Stimulated activated naive CD8-positive, alpha-beta T cell treated with anti-CD3 and anti-CD28 coated beads, Interleukin-15, Interleukin-2, amounts not matched to agents 100 U/mL and 50 U/mL, for 24 hours (primary cell): ENCODE measurements around the gene SYNE1.
"Not testable (repeated sequence)": the region's sequence is repeated elsewhere in the genome, so short reads cannot be mapped to it uniquely, and the experiment has no call there.

Source experiments
- ATAC-seq: fragments of 150-1000 bp; cut with Tn5 transposase; one replicate; pipeline ENCODE4 v1.10.0; 2021
- DNase-seq: peaks from one replicate; pipeline ENCODE4 v3.0.0; 2021

SYNE1 gene

DNA sequence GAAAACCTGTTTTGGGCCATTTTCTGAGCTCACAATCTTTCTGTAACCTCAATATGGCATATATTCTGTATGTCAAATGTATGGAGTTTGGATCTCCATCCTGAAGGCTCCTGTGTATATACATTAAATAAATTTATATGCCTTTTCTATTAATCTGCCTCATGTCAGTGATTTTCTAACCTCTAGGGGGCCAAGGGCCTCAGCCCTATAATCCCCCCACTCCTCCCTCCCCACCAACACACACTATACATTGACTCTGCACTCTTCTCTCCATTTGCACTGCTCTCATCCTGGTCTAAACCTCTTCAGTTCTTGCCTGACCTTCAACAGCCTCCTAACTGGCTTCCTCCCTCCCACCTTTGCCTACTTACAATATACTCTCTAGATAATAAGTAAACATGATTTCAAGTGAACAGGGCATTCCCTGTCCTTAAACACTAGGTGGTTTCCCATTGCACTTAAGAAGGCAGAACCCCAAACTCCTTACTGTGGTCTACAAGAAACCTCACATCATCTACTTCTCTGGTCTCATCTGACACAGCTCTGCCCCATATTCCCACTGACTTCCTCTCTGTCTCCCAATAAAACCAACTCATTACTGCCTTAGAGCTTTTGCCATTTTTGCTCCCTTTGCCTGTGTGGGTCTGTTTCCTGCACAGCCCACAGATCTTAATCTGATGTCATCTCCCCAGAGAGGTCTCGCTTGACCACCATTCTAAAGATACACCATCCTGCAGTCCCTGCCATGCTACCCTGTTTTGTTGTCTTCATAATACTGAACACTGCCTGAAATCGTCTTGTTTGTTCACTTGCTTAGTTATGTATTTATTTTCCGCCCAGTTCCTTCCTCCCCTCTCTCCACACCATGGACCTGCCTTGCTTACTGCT, 213.7 kb downstream of the SYNE1 start:
- DNase-seq (no peak), ATAC-seq (no peak)

DNA sequence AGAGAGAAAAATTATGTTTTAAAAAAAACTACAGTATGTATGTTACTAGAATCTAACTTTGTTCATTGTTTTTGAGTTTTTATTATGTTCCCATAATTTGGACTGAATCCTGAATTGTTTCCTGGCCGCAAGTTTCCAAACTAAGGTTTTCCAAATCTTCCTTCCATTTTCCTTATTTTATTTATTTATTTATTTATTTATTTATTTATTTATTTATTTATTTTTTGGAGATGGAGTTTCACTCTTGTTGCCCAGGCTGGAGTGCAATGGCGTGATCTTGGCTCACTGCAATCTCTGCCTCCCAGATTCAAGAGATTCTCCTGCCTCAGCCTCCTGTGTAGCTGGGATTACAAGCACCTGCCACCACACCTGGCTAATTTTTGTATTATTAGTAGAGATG, 215.7 kb downstream of the SYNE1 start:
- ATAC-seq, DNase-seq: not testable (repeated sequence)

DNA sequence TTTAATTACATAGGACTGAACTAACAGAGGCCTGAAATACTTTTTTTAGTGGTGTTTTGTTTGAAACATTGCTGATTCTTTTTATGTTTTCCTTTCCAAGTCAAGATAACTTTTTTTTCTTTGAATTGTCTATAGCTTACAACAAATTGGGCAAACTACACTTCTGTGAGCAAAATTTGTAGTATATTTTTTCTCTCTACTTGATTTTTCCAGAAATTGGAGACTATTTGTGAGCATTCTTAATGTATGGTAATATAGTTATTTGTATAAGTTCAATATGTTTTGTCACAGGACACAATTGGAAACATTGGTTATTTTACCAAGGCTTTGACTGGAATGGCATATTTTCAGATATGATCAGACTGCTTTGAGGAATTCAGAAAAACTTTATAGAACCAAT, 216.5 kb downstream of the SYNE1 start:
- no peak for DNase-seq
- ATAC-seq: no peak

DNA sequence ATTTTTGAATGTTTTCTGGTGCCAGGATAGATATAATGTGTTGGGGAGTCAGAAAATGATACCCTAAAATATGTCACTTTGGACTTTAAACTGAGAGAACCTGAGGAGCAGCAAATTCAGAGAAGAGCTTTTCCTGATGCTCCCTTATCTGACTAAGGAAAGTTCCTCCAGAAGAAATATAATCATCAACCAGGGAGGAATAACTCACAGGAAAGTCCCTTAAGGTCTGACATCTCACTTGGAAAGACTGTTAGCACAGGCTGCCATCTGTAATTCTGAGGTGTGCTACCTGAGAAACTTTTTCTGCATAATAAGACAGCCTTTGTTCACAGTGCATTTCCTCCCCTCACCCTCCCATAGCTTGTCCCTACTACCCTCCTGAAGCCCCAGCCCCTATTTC, 218.6 kb downstream of the SYNE1 start:
- ATAC-seq (no peak), DNase-seq (no peak)

DNA sequence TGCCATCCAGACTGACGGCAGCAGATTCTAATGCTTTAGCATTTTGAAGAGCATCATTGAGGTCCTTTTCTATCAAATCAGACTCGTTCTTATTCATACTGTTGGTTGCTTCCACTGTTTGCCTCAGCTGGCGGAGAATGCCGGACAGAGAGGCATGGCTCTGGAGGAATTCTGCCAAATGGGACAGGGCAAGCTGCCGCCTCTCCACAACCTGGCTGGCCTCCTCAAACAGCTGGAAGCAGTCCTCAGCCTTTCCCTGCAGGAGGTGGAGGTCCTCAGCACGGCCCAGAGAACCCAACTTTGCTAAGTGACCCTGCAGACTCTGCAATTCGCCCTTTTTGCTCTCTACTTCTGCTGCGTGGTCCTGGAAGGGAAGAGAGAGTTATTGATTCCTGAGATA, 220.5 kb downstream of the SYNE1 start:
- DNase-seq: no peak
- ATAC-seq: no peak

DNA sequence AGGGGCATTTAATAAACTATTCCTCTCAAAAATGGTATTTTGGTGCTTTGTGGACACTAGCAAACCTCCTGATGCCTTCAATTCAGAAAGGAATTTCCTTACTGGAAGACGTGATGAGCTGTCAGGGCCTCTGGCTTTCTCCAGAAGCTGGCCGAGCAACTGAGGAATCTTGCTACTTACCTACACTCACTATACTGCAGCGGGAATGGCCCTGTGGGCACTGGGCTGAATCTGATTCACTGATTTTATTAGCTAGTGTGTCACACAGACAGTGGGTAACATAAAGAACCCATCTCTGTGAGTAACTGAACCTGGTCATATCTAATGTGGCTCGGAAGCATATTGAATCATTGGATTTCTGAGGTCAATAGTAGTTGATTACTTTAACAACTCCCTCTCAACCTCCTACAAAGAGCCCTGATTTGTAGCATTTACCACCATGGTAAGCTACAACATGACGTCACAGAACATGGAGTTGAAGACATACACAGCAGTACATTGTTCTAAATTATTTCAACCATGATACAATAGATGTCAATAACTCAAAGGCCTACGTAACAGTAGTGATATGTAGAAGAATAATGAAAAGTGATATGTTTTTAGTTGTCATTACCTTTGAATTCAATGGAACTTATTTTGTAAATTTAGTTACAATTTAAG, 232.1 kb downstream of the SYNE1 start:
- ATAC-seq (no peak), DNase-seq (no peak)

DNA sequence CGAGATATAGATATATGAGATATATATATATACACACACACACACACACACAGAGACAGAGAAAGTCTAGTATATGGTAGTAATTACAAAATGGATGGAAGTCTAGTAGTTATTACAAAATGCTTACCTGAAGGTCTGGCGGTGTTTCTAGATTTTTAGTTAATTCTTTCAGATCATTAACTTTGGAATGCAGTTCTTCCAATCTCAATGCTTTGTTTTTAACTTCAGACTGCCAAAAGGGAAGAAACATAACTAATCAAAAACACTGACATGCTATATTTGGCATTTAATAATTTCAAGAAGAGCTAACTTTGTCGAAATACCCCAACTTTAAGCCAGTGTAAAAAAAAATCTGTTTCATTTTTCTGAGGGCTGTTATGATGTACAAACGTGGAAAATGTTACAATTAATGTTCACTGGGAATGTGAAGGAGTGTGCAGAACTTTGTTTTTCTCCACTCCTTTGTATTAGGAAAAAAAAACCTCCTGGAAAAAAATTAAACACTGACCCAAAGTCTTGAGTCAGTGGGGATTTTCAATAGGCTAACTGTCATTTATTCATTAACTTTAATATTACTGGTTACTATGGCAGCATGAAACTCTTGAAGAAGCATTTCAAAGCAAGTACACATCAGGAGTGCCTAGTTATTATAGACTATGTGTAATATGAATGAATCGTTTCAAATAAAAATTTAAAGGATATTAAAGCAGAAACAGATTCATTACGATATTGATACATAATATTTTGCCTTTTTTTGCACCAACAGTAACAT, 232.9 kb downstream of the SYNE1 start:
- ATAC-seq: no peak
- DNase-seq: no peak

DNA sequence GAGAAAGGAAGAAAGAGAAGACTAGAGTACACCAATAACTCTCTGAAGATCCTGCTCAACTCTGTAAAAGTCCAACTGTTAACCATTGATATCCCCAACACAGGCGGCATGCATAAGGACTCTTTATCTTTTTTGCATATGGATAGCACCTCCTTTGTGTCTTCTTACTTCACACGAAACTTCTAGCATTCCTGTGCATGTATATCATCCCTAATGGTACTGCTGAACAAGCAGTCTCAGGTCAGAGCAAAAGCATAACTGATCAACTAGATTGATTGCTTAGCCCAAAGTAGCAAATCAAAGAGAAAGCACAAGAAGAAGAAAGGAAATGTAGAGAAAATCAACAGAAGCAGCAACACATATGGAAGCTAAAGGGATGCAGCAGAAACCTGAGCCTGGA, 234.4 kb downstream of the SYNE1 start:
- DNase-seq: no peak
- ATAC-seq: no peak

DNA sequence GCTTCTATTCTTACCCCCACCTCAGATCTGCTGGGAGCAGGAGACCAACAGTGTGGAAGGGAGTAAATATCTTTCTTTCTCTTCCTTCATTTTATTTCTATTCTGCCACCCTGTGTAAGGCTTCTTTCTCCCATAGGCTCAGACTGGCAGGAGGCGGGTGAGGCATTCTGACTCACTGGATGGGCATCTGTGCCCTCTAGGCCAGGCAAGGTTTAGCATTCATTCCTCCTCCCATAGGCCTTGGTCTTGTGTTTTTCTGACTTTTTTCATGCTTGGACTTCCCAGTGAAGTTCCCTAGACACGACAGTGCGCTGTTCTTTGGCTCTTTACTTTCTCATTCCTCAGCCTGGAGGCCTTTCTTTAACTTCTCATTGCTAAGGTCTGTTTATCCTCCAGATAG, 235.2 kb downstream of the SYNE1 start:
- DNase-seq (no peak), ATAC-seq (no peak)

DNA sequence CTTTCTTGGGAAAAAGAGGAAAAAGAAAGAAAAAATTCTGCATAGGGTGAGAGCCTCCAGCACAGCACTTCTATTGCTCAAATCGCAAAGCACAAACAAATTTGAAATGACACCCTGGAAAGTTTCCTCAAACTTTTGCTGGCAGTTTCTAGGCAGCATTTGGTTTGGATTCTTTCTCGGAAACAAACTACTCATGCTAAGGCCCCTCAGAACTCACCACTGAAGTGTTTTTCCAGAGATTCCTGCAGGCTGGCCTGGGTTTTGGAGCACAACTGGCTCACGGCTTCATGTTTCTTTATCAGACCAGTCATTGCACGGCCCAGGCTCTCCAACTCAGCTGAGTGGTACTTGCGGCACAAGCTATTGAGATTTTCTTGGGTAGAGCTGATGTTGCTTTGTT, 237.8 kb downstream of the SYNE1 start:
- no peak for ATAC-seq
- DNase-seq: no peak

DNA sequence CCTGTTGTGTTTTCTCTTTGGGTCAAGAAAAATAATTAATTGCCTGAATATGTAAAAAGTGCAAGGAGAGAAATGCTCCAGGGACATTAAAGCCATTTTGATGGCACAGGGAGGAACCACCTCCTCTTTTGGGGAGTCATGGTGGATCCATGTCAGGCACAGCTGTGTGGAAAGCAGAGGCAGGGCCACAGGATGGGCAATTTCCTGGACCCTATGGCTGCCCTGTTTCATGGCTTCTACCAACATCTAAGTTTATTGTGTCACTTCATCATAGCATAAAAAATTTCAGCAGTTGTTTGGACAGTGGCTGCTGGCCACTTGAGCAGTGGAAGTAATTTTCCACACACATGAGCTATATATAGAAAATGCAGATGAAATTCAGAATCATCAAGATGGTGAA, 238.2 kb downstream of the SYNE1 start:
- ATAC-seq (no peak), DNase-seq (no peak)

DNA sequence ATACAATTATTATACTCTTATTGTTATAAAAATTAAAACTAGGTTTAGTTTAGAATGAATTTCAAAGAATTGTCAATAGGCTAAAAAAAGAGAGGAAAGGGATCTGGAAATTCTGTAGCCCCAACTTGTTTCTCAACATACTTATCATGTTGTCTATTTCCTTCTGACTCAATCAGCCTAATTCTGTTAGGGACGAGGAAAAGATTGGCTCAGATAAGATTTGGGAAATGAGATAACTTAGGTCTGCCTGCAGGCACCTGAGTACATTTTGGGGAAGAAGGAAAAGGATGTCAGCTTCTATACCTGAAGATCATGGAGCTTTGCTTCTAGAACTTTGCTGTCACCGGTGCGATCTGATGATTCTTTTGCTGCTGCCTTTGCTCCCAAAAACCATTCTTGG, 238.8 kb downstream of the SYNE1 start:
- DNase-seq: no peak
- ATAC-seq: no peak

DNA sequence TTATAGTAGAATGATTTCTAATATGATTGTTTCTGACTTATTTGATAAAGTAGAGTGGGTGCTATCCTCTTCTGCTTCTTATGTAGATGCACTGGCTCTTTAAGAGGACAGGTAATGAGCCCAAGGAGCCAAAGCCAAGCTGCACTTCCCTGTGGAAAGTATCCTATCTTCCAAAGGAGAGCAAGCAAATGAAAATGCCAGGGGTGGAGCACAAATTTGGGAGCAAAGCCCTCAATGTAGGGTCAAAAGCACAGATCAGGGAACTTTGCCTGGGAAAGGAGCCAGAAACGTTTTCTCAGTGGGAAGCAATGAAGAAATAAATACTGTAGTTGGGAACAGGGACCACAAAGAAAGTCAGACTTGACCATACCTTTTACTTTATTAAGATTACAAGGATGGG, 242.9 kb downstream of the SYNE1 start:
- no peak for DNase-seq
- ATAC-seq: no peak

DNA sequence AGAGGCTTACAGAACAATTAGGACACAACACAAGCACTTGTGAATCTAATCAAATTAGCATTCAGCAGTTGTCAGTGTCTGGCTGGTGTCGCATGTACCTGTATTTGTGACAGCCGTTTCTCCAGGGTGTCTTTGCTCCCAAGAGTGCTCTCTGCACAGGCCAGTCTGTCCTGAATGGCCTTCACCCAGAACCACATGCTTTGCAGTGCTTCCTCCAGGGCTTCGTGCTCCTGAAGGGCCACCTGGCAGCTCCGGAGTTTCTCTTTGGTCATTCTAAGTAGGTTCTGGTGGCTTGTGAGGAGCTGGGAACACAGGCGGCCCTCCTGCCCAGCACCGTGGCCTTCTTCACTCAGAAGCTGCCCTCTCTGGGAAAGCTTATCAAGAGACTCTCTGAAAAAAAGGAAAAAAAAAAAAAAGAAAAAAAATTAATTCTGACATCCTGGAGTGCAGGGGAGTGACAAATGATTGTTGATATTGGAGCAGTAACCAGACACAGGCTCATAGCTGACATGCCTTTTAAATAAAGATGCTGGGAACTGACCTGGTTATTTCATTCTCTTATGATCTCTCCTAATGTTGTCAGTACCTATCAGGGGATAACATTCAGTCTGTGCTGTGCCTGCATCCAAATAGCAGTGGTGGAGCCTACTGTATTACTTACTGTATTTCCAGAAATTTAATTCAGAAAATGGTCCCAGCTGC, 245.8 kb downstream of the SYNE1 start:
- ATAC-seq (no peak), DNase-seq (no peak)

DNA sequence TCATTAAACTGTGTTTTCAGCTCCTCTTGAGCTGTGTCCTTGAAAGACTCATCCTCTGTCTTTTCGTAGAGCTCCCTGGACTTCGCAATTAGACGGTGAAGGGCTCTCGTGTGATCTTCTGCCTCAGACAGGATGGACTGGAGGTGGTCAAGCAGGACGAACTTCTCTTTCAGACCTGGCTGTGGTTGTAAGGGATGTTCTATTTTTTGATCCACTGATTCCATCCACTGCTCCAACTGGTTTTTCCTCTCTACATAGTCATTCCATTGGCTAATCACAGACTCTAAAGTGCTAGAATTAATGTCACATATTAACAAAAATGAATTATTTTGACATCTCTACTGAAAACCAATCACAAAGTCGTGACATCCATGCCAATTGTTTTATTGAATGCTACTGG, 250.1 kb downstream of the SYNE1 start:
- no peak for ATAC-seq
- no peak for DNase-seq

DNA sequence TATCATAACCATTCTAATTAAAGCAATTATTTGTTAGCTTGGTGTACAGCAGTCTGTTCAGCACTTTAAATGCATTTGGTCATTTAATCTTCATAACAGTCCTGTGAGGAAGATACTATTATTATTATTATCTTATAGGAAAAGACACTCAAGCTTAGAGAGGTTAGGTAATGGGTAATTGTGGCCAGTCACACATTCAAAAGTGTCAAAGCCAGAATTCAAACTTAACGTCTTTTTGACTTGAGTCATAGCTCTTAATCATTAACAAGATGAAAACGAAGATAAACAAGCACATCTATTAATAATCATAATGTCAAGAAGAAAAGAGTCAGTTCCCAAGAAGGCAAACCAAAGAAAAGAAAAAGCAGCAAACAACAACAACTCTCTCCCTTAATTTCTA, 251.0 kb downstream of the SYNE1 start:
- no peak for DNase-seq
- no peak for ATAC-seq

DNA sequence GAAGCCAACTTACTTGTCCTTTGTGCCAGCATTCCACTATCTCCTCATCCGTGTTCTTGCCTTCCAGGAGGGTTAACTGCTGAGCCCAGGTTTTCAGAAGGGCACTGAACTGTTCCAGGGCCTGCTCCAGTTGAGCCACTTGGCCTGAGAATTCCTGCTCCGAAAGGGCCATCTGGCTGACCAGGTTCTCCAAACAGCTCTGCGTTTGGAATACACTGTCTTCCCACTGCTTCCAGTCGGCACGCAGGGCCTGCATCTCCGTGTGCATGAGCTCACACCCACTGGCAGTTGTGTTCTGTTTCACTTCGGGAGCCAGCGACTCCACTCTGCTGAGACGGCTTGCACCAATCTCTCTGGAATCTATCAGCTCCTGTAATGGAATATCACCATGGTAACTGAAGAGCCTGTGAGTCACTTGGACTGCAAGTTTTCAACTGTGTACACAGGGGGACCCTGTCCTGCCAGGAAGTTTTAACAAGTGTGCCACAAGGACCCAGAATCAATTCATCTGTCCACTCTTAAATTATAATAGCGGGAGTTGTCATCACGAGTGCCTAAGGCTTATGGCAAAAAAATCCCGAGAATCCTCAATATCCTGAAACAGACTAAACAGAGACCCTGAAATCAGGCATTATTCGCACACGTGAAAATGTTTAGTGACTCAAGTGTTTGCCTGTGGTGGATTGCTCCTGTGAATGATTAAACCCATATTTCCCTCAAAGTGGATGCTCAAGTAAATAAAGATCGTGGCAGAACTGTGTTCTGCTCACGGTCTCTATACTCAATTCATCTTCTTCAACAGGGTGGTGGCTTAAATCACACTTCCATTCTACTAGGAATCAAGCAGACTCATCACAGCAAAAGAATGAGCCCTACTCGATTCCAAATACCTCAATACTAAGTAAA, 255.9 kb downstream of the SYNE1 start:
- DNase-seq: no peak
- no peak for ATAC-seq

DNA sequence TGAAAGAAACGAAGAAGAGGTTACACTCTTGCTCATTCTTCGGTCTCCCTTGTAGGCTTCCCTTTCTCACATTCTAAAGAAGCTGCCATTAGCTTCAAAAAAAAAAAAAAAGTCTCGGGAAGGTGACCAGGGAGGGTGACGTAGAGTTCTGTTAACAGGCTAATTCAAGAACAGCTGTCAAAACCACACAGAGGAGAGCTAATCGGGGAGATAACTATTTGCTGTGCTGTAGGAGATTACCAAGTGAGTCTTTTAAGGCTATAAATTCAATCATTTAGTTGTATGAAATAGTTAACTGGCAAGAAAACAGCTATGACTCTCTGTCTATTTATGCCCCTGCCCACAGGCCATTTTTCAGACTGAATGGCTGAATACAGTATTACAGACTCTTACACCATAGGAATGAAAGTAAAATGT, 256.8 kb downstream of the SYNE1 start:
- ATAC-seq (no peak), DNase-seq (no peak)

DNA sequence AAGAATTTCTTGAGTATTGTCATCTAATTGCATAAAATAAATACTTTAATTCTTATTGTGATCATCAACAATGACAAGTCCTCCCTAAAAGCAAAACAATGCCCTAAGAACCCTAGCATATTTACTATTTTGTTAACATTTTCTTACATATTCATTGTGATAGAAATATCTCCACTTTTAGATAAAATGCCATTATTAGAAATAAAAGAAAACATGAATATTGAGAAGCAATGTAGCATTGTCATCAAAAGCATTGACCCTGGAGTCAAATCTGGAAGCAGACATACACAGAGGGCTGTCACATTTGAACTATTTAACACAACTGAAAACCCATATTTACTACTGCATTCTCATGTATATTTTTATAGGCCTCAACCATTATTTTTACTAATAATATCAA, 257.7 kb downstream of the SYNE1 start:
- no peak for DNase-seq
- no peak for ATAC-seq

DNA sequence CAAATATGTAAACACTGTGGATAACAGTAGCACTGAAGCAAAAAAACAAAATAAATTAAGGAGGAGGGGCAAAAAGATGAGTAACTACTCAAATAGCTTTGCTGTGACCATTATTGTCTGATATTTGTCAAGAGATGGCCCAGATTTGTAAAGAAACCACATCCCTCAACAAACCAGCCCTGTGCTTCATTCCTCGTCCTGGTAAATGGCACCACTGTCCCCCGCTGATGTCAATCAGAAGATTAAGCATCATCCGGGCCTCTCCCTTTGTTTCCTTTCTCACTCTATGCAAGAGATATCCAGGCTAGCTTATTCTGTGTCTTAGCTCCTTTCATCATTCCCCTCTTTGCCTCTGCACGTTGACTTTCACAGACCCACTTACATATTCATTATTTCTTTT, 259.0 kb downstream of the SYNE1 start:
- ATAC-seq: no peak

DNA sequence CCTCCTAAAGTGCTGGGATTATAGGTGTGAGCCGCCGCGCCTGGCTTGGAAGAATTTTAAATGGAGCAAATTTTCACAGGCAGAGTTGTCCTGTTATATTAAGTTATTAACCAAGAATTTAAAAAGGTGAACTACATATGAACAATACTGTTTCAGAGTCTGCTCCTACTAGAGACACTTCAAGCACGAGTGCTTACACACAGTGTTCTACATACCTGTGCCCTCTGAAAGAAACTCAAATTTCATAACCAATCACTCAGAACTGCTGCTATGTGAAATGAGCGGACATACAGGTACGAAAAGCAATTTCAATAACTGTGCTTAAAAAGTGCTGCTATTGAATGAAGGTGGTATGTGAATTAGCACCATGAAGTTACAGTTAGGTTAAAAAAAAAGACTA, 262.0 kb downstream of the SYNE1 start:
- ATAC-seq: no peak
- no peak for DNase-seq

More for the DNA sequence above, 259.0 kb downstream of the SYNE1 start:
- no peak for DNase-seq
